Measurements from ENCODE around the gene SPN. TPM values are rescaled to one million over a fixed set of nuclear protein-coding genes. Genes with fewer than 3 reads are reported as not detected.

The SPN gene
- total and polyA plus RNA-seq, 9 of the 15 experiments (the other 6 are each of a cell fraction or from before 2014, with no cell fraction given) = 24.3 to 225 (median 79.4) TPM

DNA sequence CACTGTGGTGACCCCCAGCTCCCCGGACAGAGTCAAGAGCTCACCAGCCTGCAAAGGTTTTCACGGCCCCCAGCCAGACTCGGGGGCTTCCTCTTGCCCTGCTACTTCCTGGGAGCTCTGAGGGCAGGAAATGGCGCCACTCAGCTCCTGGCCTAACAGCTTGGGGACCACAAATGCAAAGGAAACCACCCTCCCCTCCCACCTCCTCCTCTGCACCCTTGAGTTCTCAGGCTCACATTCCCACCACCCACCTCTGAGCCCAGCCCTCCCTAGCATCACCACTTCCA, 375 bp upstream of the SPN start (continued):
- TF ChIP-seq, protein P1, sequence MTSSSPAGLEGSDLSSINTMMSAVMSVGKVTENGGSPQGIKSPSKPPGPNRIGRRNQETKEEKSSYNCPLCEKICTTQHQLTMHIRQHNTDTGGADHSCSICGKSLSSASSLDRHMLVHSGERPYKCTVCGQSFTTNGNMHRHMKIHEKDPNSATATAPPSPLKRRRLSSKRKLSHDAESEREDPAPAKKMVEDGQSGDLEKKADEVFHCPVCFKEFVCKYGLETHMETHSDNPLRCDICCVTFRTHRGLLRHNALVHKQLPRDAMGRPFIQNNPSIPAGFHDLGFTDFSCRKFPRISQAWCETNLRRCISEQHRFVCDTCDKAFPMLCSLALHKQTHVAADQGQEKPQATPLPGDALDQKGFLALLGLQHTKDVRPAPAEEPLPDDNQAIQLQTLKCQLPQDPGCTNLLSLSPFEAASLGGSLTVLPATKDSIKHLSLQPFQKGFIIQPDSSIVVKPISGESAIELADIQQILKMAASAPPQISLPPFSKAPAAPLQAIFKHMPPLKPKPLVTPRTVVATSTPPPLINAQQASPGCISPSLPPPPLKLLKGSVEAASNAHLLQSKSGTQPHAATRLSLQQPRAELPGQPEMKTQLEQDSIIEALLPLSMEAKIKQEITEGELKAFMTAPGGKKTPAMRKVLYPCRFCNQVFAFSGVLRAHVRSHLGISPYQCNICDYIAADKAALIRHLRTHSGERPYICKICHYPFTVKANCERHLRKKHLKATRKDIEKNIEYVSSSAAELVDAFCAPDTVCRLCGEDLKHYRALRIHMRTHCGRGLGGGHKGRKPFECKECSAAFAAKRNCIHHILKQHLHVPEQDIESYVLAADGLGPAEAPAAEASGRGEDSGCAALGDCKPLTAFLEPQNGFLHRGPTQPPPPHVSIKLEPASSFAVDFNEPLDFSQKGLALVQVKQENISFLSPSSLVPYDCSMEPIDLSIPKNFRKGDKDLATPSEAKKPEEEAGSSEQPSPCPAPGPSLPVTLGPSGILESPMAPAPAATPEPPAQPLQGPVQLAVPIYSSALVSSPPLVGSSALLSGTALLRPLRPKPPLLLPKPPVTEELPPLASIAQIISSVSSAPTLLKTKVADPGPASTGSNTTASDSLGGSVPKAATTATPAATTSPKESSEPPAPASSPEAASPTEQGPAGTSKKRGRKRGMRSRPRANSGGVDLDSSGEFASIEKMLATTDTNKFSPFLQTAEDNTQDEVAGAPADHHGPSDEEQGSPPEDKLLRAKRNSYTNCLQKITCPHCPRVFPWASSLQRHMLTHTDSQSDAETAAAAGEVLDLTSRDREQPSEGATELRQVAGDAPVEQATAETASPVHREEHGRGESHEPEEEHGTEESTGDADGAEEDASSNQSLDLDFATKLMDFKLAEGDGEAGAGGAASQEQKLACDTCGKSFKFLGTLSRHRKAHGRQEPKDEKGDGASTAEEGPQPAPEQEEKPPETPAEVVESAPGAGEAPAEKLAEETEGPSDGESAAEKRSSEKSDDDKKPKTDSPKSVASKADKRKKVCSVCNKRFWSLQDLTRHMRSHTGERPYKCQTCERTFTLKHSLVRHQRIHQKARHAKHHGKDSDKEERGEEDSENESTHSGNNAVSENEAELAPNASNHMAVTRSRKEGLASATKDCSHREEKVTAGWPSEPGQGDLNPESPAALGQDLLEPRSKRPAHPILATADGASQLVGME (CRISPR knock-in tag; IDR thresholded peaks at IDR 0.05) = peak; percentile 14; the same call in 1 of the 2 replicates
- TF ChIP-seq, protein P2, sequence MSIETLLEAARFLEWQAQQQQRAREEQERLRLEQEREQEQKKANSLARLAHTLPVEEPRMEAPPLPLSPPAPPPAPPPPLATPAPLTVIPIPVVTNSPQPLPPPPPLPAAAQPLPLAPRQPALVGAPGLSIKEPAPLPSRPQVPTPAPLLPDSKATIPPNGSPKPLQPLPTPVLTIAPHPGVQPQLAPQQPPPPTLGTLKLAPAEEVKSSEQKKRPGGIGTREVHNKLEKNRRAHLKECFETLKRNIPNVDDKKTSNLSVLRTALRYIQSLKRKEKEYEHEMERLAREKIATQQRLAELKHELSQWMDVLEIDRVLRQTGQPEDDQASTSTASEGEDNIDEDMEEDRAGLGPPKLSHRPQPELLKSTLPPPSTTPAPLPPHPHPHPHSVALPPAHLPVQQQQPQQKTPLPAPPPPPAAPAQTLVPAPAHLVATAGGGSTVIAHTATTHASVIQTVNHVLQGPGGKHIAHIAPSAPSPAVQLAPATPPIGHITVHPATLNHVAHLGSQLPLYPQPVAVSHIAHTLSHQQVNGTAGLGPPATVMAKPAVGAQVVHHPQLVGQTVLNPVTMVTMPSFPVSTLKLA (conservative IDR thresholded peaks at IDR 0.05) = no peak
- TF ChIP-seq KDM5B (IDR thresholded peaks at IDR 0.05; ENCODE audit: insufficient replicate concordance, low read depth, low read length) (peak; percentile 3), CCNT2 (IDR thresholded peaks at IDR 0.05; ENCODE audit: borderline replicate concordance, extremely low read depth, insufficient read length, low read depth, low read length) (no peak), EGR1 (conservative IDR thresholded peaks at IDR 0.05) (peak; percentile 47), MYC (IDR thresholded peaks at IDR 0.05; ENCODE audit: low read depth, low read length) (no peak), MYC (CRISPR knock-in tag; IDR thresholded peaks at IDR 0.05; ENCODE audit: borderline replicate concordance, low read depth) (0 out of 2 replicates have a peak, but pooled peaks have one; percentile 29), YY1 (IDR thresholded peaks at IDR 0.05; ENCODE audit: borderline replicate concordance in 1 of 3, control insufficient read depth in 1 of 3, extremely low read depth in 1 of 3, insufficient read depth in 3 of 3, insufficient read length in 1 of 3, insufficient replicate concordance in 2 of 3, low read depth in 1 of 3, low read length in 2 of 3) (peak in 2 of 3 experiments; percentile 50 to 81), ZBTB17 (CRISPR knock-in tag; IDR thresholded peaks at IDR 0.05) (0 out of 2 replicates have a peak, but pooled peaks have one; percentile 16), ZNF766 (CRISPR knock-in tag; conservative IDR thresholded peaks at IDR 0.05) (peak; percentile 13; the same call in 1 of the 2 replicates), ZEB2 (IDR thresholded peaks at IDR 0.05) (peak; percentile 14; the same call in 1 of the 2 replicates), ZBTB26 (CRISPR knock-in tag; IDR thresholded peaks at IDR 0.05) (peak; percentile 27; the same call in 1 of the 2 replicates), HBP1 (CRISPR knock-in tag; IDR thresholded peaks at IDR 0.05) (peak; percentile 76), TEAD4 (IDR thresholded peaks at IDR 0.05; ENCODE audit: low read length) (no peak), TEAD4 (CRISPR knock-in tag; IDR thresholded peaks at IDR 0.05; ENCODE audit: borderline replicate concordance) (no peak)
- TF ChIP-seq, protein P3, sequence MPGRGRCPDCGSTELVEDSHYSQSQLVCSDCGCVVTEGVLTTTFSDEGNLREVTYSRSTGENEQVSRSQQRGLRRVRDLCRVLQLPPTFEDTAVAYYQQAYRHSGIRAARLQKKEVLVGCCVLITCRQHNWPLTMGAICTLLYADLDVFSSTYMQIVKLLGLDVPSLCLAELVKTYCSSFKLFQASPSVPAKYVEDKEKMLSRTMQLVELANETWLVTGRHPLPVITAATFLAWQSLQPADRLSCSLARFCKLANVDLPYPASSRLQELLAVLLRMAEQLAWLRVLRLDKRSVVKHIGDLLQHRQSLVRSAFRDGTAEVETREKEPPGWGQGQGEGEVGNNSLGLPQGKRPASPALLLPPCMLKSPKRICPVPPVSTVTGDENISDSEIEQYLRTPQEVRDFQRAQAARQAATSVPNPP (IDR thresholded peaks at IDR 0.05; ENCODE audit: borderline replicate concordance, insufficient read depth, insufficient read length) = no peak
